GM23248 (cell line): Measurements from ENCODE around the gene HTATSF1. TPM values are rescaled to one million over a fixed set of nuclear protein-coding genes. Genes with fewer than 3 reads are reported as not detected.

Experiments used
- DNase-seq: peaks from one replicate; pipeline ENCODE4 v3.0.0-alpha.2; 2015
- H2AFZ ChIP-seq: fragments of 200-600 bp; sonication (generic); 2 replicates; pipeline ENCODE4 v1.6.1; 2016; ENCODE audit warnings: antibody characterized with exemption
- H3F3A ChIP-seq: fragments of 200-600 bp; sonication (generic); 2 replicates; pipeline ENCODE4 v1.6.1; 2016; ENCODE audit warnings: mild to moderate bottlenecking, antibody characterized with exemption, mixed run types; ENCODE audit not compliant: insufficient read depth
- H3K27ac ChIP-seq: fragments of 200-600 bp; sonication (generic); 2 replicates; pipeline ENCODE4 v1.5.1; 2016; ENCODE audit warnings: mild to moderate bottlenecking
- H3K27me3 ChIP-seq: fragments of 200-600 bp; sonication (generic); replicated peaks from 2 replicates; pipeline ENCODE4 v1.6.1; 2016; ENCODE audit warnings: mild to moderate bottlenecking; ENCODE audit not compliant: insufficient read depth
- H3K36me3 ChIP-seq: fragments of 200-600 bp; sonication (generic); 2 replicates; pipeline ENCODE4 v1.6.1; 2016; ENCODE audit warnings: low read depth, mild to moderate bottlenecking
- H3K4me1 ChIP-seq: fragments of 200-600 bp; sonication (generic); 2 replicates; pipeline ENCODE4 v1.6.1; 2016; ENCODE audit warnings: mild to moderate bottlenecking; ENCODE audit not compliant: insufficient read depth
- H3K4me2 ChIP-seq: fragments of 200-600 bp; sonication (generic); one replicate; pipeline ENCODE4 v1.6.1; 2016; ENCODE audit warnings: mild to moderate bottlenecking; ENCODE audit not compliant: unreplicated experiment
- H3K4me3 ChIP-seq: fragments of 200-600 bp; sonication (generic); 2 replicates; pipeline ENCODE4 v1.5.1; 2016; ENCODE audit warnings: mild to moderate bottlenecking
- H3K79me2 ChIP-seq: fragments of 200-600 bp; sonication (generic); 2 replicates; pipeline ENCODE4 v1.6.1; 2016; ENCODE audit warnings: mild to moderate bottlenecking; ENCODE audit not compliant: insufficient read depth
- H3K9ac ChIP-seq: fragments of 200-600 bp; sonication (generic); 2 replicates; pipeline ENCODE4 v1.6.1; 2016; ENCODE audit warnings: mild to moderate bottlenecking
- H3K9me2 ChIP-seq: fragments of 200-600 bp; sonication (generic); 2 replicates; pipeline ENCODE4 v1.6.1; 2016; ENCODE audit warnings: mixed run types, mild to moderate bottlenecking, moderate library complexity; ENCODE audit not compliant: insufficient read depth
- H3K9me3 ChIP-seq: fragments of 200-600 bp; sonication (generic); one replicate; pipeline ENCODE4 v1.6.1; 2017; ENCODE audit warnings: low read depth
- H4K20me1 ChIP-seq: fragments of 200-600 bp; sonication (generic); 2 replicates; pipeline ENCODE4 v1.6.0; 2016; ENCODE audit not compliant: insufficient read depth
- EZH2 ChIP-seq: fragments of 200-600 bp; sonication (generic); IDR thresholded peaks from 2 replicates; pipeline ENCODE4 v1.6.1; 2018; ENCODE audit warnings: antibody characterized with exemption, mild to moderate bottlenecking; ENCODE audit not compliant: insufficient read depth, poor library complexity, severe bottlenecking
- EZH2phosphoT487 ChIP-seq: fragments of 200-600 bp; sonication (generic); IDR thresholded peaks from 2 replicates; pipeline ENCODE4 v1.6.1; 2018; ENCODE audit warnings: antibody characterized with exemption, moderate library complexity, mild to moderate bottlenecking, low read depth; ENCODE audit not compliant: insufficient read depth
- WGBS, 2 experiments: methylation state at CpG; one replicate each; pipeline ENCODE4 v1.1.6; 2015 to 2017; ENCODE audit warnings: low lambda C conversion rate in 2 of 2, low coverage in 1 of 2; ENCODE audit errors: missing lambda C conversion rate in 2 of 2; 5-methylcytosine and 5-hydroxymethylcytosine counted together
- in situ Hi-C: fragments of 300-500 bp; cut with MboI; formaldehyde crosslinking; loops from 2 replicates; pipeline ENCODE4 v1.15.0; 2020
- polyA plus RNA-seq: library from polyadenylated mRNA; unstranded; fragments of >200 nt; fragmentation: Nextera tagmentation; extraction: Ambion mirVana; gene quantifications from 2 replicates; pipeline ENCODE4 v1.2.1, GENCODE V29; 2016
- total RNA-seq: library from RNA; depleted of rRNA; stranded (reverse); fragments of >200 nt; shearing (Covaris generic); gene quantifications from 2 replicates; pipeline ENCODE4 v1.2.3, GENCODE V29; 2014

The HTATSF1 gene
- total and polyA plus RNA-seq, 2 experiments from 2014 or later: 46.9 to 51.5 TPM

DNA sequence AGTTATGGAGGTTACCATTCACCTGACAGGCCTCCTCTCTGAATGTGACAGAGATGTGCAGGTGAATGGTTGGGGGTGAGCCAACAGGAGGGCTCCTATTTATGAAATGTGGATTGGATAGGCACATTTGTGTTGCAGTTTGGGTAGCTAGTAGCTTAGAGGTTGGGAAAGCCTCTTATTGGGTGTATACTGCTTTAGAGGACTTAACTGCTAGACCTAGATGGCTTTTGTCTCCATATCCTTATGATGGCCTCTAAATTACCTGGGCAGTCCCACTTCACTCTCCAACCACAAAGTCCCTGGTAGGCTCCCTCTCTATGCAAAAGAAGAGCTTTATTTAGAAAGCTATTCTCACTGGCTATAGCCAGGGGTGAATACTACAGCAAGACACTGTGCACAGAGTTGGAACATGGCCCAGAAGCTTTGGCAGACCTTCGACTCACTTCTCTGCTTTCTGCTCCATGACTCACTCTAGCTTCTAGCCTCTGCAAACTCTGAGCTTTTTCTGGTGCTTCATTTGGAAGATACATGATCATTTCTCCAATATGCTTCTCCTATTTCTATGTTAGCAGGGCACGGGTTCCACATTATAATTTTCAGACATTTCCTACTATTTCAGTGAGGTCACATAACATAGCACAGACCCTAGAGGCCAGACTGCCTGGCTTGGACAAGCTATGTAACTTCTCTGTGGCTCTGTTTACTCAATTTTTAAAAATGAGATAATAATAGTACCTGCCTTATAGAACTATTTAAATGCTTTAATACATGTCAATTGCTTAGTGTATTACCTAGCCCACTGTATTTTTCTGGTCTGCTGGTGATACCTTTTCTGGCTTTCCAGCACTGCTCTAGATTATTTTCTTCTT lies 28.6 kb downstream of the HTATSF1 start:
- no peaks in the 10 kb centered on the region for H3K27me3 ChIP-seq
- in situ Hi-C loops: no loop called here
- 0% methylated on average over 2 of the region's 2 CpGs for WGBS, 2 experiments

DNA sequence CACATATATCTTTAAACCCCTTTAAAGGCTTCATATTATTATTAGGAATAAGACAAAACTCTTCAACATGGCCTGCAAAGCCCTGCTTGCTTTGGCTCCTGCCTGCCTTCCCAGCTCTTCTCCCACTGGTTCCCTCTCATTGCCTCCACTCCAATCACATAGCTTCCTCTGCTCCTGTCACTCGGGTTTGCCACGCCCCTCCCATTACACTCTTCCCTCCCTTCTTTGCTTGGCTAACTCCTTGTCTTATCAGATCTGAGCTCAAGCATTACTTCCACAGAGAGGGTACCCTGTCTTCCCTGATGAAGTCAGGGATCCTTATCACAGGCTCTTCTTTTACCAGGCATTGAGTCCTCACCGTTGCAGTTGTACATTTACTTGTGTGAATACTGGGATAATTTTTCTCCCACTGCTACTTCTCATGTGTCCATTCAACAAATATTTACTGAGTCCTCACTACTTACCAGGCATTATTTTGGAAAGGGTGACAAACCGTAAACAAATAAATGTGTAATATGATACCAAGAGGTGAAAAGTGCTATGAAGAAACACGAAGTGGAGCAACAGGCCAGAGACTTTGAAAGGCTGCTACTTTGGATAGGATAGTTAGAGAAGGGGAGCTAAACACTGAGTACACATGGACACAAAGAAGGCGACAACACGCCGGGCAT lies 31.4 kb downstream of the HTATSF1 start:
- Histone ChIP-seq H3K4me3 (no peak overlapping the region), H3K79me2 (no peaks in the 10 kb centered on the region), H3K9me3 (no peaks in the 10 kb centered on the region), H3K9me2 (no peaks in the 10 kb centered on the region), H4K20me1 (no peaks in the 10 kb centered on the region), H3K9ac (no peak overlapping the region), H3K4me2 (no peak overlapping the region), H3K4me1 (peaks cover 7% of the 10 kb centered on the region), H2AFZ (no peak overlapping the region), H3K27ac (no peak overlapping the region), H3K36me3 (no peaks in the 10 kb centered on the region), H3F3A (no peaks in the 10 kb centered on the region), H3K27me3 (no peaks in the 10 kb centered on the region)
- DNase-seq: no peak
- 71 to 76% methylated on average over 7 to 8 of the region's 8 CpGs for WGBS, 2 experiments
- in situ Hi-C loops: no loop called here
- TF ChIP-seq EZH2phosphoT487 (no peak), EZH2 (no peak)

More for the DNA sequence above, 28.6 kb downstream of the HTATSF1 start:
- Histone ChIP-seq H3K9ac (no peak overlapping the region), H3K79me2 (no peaks in the 10 kb centered on the region), H3K9me2 (no peaks in the 10 kb centered on the region), H3K4me1 (peaks cover 7% of the 10 kb centered on the region), H3K27ac (no peak overlapping the region), H3K9me3 (no peaks in the 10 kb centered on the region), H4K20me1 (no peaks in the 10 kb centered on the region), H3K4me2 (no peak overlapping the region), H3F3A (no peaks in the 10 kb centered on the region), H2AFZ (no peak overlapping the region), H3K4me3 (no peak overlapping the region), H3K36me3 (no peaks in the 10 kb centered on the region)
- DNase-seq: peak; percentile 87
- TF ChIP-seq EZH2 (no peak), EZH2phosphoT487 (no peak)

DNA sequence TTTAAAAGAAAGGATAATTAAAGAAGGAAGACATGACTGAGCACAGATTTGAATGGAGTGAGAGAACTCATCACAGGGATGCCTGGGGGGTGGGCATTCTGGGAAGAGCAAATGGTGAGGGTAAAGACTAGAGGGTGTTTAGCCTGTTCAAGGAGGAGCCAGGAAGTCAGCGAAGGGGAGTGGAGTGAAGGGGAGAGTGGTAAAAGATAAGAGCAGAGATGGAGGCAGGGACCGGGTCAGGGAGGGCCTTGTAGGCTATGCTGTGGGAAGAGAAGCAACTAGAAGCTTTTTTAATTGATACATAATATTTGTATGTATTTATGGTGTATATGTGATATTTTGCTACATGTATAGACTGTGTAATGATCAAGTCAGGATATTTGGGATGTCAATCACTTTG lies 32.4 kb downstream of the HTATSF1 start:
- H3K4me3 ChIP-seq: no peak overlapping the region
- no peaks in the 10 kb centered on the region for H3K9me2 ChIP-seq
- no peak overlapping the region for H3K4me2 ChIP-seq
- H3K79me2 ChIP-seq: no peaks in the 10 kb centered on the region
- H3F3A ChIP-seq: no peaks in the 10 kb centered on the region
- peaks cover 7% of the 10 kb centered on the region for H3K4me1 ChIP-seq
- H3K9me3 ChIP-seq: no peaks in the 10 kb centered on the region
- no peaks in the 10 kb centered on the region for H3K36me3 ChIP-seq
- WGBS, 2 experiments: 42 to 47% methylated on average over 2 of the region's 2 CpGs
- no peaks in the 10 kb centered on the region for H4K20me1 ChIP-seq
- in situ Hi-C loops: no loop called here
- no peak for TF ChIP-seq EZH2phosphoT487
- H3K27ac ChIP-seq: no peak overlapping the region
- no peaks in the 10 kb centered on the region for H3K27me3 ChIP-seq
- DNase-seq: no peak
- H2AFZ ChIP-seq: no peak overlapping the region
- H3K9ac ChIP-seq: no peak overlapping the region

DNA sequence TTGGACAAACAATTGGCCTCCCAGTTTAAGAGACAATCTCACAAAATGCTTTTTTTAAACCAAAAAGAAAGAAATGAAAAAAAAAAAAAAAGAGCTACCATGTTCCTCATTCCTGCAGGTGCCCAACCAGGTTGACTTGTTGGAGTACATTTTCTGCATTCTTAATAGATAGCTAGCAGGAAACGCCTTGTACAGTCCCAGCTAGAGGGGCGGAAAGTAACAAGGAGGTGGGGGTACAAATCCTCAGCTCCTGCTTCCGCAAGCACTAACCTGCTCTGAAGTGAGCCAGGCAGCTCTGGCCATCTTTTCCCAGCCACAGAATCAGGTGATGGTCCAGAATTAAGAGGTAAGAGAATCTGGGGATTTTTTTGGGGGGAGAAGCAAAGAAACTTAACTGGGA lies 34.6 kb downstream of the HTATSF1 start, which contains the start of gene VGLL1:
Gene VGLL1 (plus strand): TSS at position 265 of the 400 bp plus-strand sequence. CDS start 3,806 bp downstream, outside the sequence.
- DNase-seq: no peak
- no peak within 1 kb of the TSS for H3K4me3 ChIP-seq
- H3K4me1 ChIP-seq: no peaks in the 10 kb centered on the region
- no peaks in the 10 kb centered on the region for H4K20me1 ChIP-seq
- no peaks in the 10 kb centered on the region for H3K79me2 ChIP-seq
- H3K9me3 ChIP-seq: no peaks in the 10 kb centered on the region
- no peaks in the 10 kb centered on the region for H3K9me2 ChIP-seq
- in situ Hi-C loops: no loop called here
- H3K4me2 ChIP-seq: no peak within 1 kb of the TSS
- WGBS, 2 experiments: 71 to 79% methylated on average over 2 to 3 of the region's 3 CpGs
- no peaks in the 10 kb centered on the region for H3F3A ChIP-seq
- H3K27me3 ChIP-seq: no peaks in the 10 kb centered on the region
- H3K27ac ChIP-seq: no peak within 1 kb of the TSS
- H2AFZ ChIP-seq: no peak within 1 kb of the TSS
- no peak within 1 kb of the TSS for H3K9ac ChIP-seq
- TF ChIP-seq EZH2phosphoT487 (no peak), EZH2 (no peak)
- H3K36me3 ChIP-seq: no peaks in the 10 kb centered on the region
